Measurements from ENCODE around the gene ARSH.
"Not testable (repeated sequence)": the region's sequence is repeated elsewhere in the genome, so short reads cannot be mapped to it uniquely, and the experiment has no call there.

Gene ARSH

GRCh38 chrX:3044196-3044595 is 37.9 kb downstream of the ARSH start:
- no peak for DNase-seq

DNA sequence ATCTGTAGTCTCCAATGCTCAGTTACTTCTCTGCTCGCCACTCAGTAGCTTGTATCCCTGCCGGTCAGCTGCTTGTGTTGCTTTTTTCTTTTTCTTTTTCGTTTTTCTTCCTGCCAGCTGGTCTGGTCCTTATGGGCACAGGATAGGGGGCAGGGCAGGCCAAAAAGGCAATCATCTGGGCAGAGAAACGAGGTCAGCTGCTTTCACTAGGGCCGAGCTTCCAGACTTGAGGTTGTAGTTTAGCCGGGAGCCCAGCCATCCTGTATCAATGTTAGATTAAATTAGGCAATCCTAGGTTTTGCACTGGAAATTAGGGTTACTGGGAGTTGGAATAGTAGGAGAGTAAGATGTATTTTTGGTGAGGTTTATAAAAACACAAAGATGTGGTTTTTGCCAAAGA is 38.3 kb downstream of the ARSH start:
- no peak for DNase-seq

GRCh38 chrX:3046253-3047240 is 40.2 kb downstream of the ARSH start:
- no peak for DNase-seq

GRCh38 chrX:3050523-3051175 is 44.3 kb downstream of the ARSH start:
- not testable (repeated sequence) for DNase-seq

DNA sequence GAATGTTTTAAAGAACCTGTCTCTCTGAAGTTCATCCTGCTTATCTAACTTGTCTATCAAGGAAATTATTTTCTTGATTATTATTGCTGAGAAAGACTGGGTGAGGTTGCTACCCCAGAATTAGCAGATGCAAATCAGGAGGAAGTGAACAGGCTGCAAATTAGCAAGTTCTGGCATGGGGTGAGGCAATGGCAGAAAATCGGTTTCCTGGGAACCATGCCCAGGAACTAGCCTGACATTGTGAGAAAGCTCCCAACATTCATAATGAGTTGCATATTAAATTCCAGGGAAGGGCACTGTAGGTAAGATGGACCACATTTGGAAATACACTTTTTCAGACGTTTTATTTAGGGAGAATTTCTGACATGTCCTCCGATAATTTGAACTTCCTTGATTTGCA is 46.5 kb downstream of the ARSH start:
- DNase-seq, result no peak

GRCh38 chrX:3066555-3066954 is 60.2 kb downstream of the ARSH start:
- DNase-seq, result no peak

- DNase-seq, result no peak
Observed at GRCh38 chrX:3075959-3076358, 69.6 kb downstream of the ARSH start.

GRCh38 chrX:3076416-3076991 is 70.2 kb downstream of the ARSH start:
- no peak for DNase-seq

Measured in activated CD4-positive, alpha-beta T cell treated with anti-CD3 and anti-CD28 coated beads, Interleukin-2, amount 50 U/mL, for 4 hours (primary cell).